GM18520 (cell line): Measurements from ENCODE around the gene FAM236A.
"Not testable (repeated sequence)": the region's sequence is repeated elsewhere in the genome, so short reads cannot be mapped to it uniquely, and the experiment has no call there.

Experiments
- ATAC-seq: cut with Tn5 transposase; IDR thresholded peaks from one replicate; pipeline ENCODE4 v1.9.1; 2021; ENCODE audit not compliant: unreplicated experiment

FAM236A gene

GRCh38 chrX:72937906-72938305, at the start of gene FAM236A:
Gene FAM236A, plus strand, starts transcription at chrX:72938206. Its CDS starts 57 bp downstream, at chrX:72938263.
- ATAC-seq, result not testable (repeated sequence)

GRCh38 chrX:72889740-72890139, 48.3 kb upstream of the FAM236A start:
- not testable (repeated sequence) for ATAC-seq

- not testable (repeated sequence) for ATAC-seq
Observed at GRCh38 chrX:72912315-72912714, 25.7 kb upstream of the FAM236A start, which contains the start of gene FAM236C. Gene FAM236C, plus strand, starts transcription at chrX:72912615. Its CDS starts 100 bp downstream, at chrX:72912715.

GRCh38 chrX:72916096-72916495, 21.9 kb upstream of the FAM236A start:
- not testable (repeated sequence) for ATAC-seq

- not testable (repeated sequence) for ATAC-seq
Observed at GRCh38 chrX:72932283-72932682, 5.7 kb upstream of the FAM236A start.

- ATAC-seq, result not testable (repeated sequence)
Observed at GRCh38 chrX:72936455-72936854, 1.6 kb upstream of the FAM236A start.

- not testable (repeated sequence) for ATAC-seq
Observed at GRCh38 chrX:72936882-72937455, 1.0 kb upstream of the FAM236A start.

GRCh38 chrX:72942272-72942671, 4.3 kb downstream of the FAM236A start:
- ATAC-seq, result not testable (repeated sequence)

- ATAC-seq, result not testable (repeated sequence)
Observed at GRCh38 chrX:72943035-72943818, 5.2 kb downstream of the FAM236A start.

GRCh38 chrX:72943819-72944169, 5.8 kb downstream of the FAM236A start, which contains the start of gene DMRTC1:
Gene DMRTC1, minus strand, starts transcription at chrX:72943837. Its CDS starts 68,143 bp downstream, at chrX:72875694.
- not testable (repeated sequence) for ATAC-seq

- not testable (repeated sequence) for ATAC-seq
Observed at GRCh38 chrX:72959971-72960370, 22.0 kb downstream of the FAM236A start.

GRCh38 chrX:72971859-72972258, 33.9 kb downstream of the FAM236A start:
- ATAC-seq, result not testable (repeated sequence)

GRCh38 chrX:72974885-72975284, 36.9 kb downstream of the FAM236A start:
- ATAC-seq, result not testable (repeated sequence)

GRCh38 chrX:72980894-72981469, 43.0 kb downstream of the FAM236A start:
- not testable (repeated sequence) for ATAC-seq
